Neural cell (in vitro differentiated cells): ENCODE results near the gene EHD4. TPM values are rescaled to one million over a fixed set of nuclear protein-coding genes. Genes with fewer than 3 reads are reported as not detected.

Source experiments
- H2AFZ ChIP-seq: fragments of 200-600, 300-800 bp; sonication (generic), shearing (Covaris generic); 2 replicates; pipeline ENCODE4 v1.6.0; 2014; ENCODE audit warnings: low read depth, mild to moderate bottlenecking, antibody characterized with exemption, low read length, moderate library complexity
- H3F3A ChIP-seq: fragments of 200-600 bp; shearing (Covaris generic); 2 replicates; pipeline ENCODE4 v1.6.1; 2016; ENCODE audit warnings: mild to moderate bottlenecking, moderate library complexity, mixed read lengths, antibody characterized with exemption, low read length; ENCODE audit not compliant: insufficient read depth, poor library complexity, severe bottlenecking
- H3K27ac ChIP-seq: fragments of 200-600, 300-800 bp; sonication (generic), shearing (Covaris generic); 2 replicates; pipeline ENCODE4 v1.5.1; 2014; ENCODE audit warnings: mild to moderate bottlenecking, low read length, moderate library complexity
- H3K27me3 ChIP-seq: fragments of 300-800, 200-600 bp; sonication (generic), shearing (Covaris generic); 2 replicates; pipeline ENCODE4 v1.6.0; 2014; ENCODE audit warnings: mild to moderate bottlenecking, low read depth, low read length, moderate library complexity; ENCODE audit not compliant: insufficient read depth
- H3K36me3 ChIP-seq: fragments of 300-800, 200-600 bp; sonication (generic), shearing (Covaris generic); 2 replicates; pipeline ENCODE4 v1.5.1; 2014; ENCODE audit warnings: mild to moderate bottlenecking, antibody characterized with exemption, low read length, moderate library complexity; ENCODE audit not compliant: insufficient read depth
- H3K4me2 ChIP-seq: fragments of 300-800, 200-600 bp; sonication (generic), shearing (Covaris generic); 2 replicates; pipeline ENCODE4 v1.6.0; 2014; ENCODE audit warnings: mild to moderate bottlenecking, low read length
- H3K4me3 ChIP-seq: fragments of 300-800, 200-600 bp; sonication (generic), shearing (Covaris generic); 2 replicates; pipeline ENCODE4 v1.5.1; 2014; ENCODE audit warnings: mild to moderate bottlenecking, low read length, moderate library complexity
- H3K79me2 ChIP-seq: fragments of 200-600 bp; shearing (Covaris generic); replicated peaks from 2 replicates; pipeline ENCODE4 v1.6.0; 2014; ENCODE audit warnings: mild to moderate bottlenecking, low read length, moderate library complexity; ENCODE audit not compliant: insufficient read depth
- H3K9ac ChIP-seq: fragments of 300-800, 200-600 bp; sonication (generic), shearing (Covaris generic); 2 replicates; pipeline ENCODE4 v1.6.1; 2016; ENCODE audit warnings: mild to moderate bottlenecking, low read length, mixed read lengths
- H3K9me2 ChIP-seq: fragments of 200-600 bp; shearing (Covaris generic); 2 replicates; pipeline ENCODE4 v1.6.1; 2016; ENCODE audit warnings: mild to moderate bottlenecking, low read length, mixed read lengths; ENCODE audit not compliant: insufficient read depth
- H3K9me3 ChIP-seq: fragments of 200-600, 300-800 bp; sonication (generic), shearing (Covaris generic); 2 replicates; pipeline ENCODE4 v1.6.1; 2016; ENCODE audit warnings: mild to moderate bottlenecking, mixed run types, low read length, moderate library complexity, mixed read lengths
- H4K20me1 ChIP-seq: fragments of 200-600 bp; shearing (Covaris generic); 2 replicates; pipeline ENCODE4 v1.6.1; 2016; ENCODE audit warnings: mild to moderate bottlenecking, mixed run types; ENCODE audit not compliant: insufficient read depth
- EP300 ChIP-seq: fragments of 450-650 bp; conservative IDR thresholded peaks from 2 replicates; pipeline ENCODE4 v1.6.1; 2014; ENCODE audit warnings: antibody characterized with exemption, mild to moderate bottlenecking, moderate library complexity; ENCODE audit not compliant: poor library complexity, severe bottlenecking
- EZH2 ChIP-seq: fragments of 200-600, 300-800 bp; shearing (Covaris generic), sonication (generic); IDR thresholded peaks from 2 replicates; pipeline ENCODE4 v1.6.1; 2014; ENCODE audit warnings: antibody characterized with exemption, low read length, borderline replicate concordance, mild to moderate bottlenecking; ENCODE audit not compliant: insufficient read depth, poor library complexity, severe bottlenecking
- MXI1 ChIP-seq: fragments of 450-650 bp; conservative IDR thresholded peaks from 2 replicates; pipeline ENCODE4 v1.6.1; 2014; ENCODE audit warnings: antibody characterized with exemption, mild to moderate bottlenecking; ENCODE audit not compliant: poor library complexity, severe bottlenecking
- POLR2AphosphoS5 ChIP-seq: IDR thresholded peaks from 2 replicates; pipeline ENCODE4 v1.6.1; 2012
- RAD21 ChIP-seq: fragments of 450-650 bp; conservative IDR thresholded peaks from 2 replicates; pipeline ENCODE4 v1.6.1; 2014; ENCODE audit warnings: antibody characterized with exemption, mild to moderate bottlenecking, moderate library complexity
- REST ChIP-seq: IDR thresholded peaks from 2 replicates; pipeline ENCODE4 v1.6.1; 2012; ENCODE audit warnings: borderline replicate concordance
- SMC3 ChIP-seq: fragments of 450-650 bp; conservative IDR thresholded peaks from 2 replicates; pipeline ENCODE4 v1.6.1; 2014; ENCODE audit warnings: antibody characterized with exemption, mild to moderate bottlenecking, moderate library complexity; ENCODE audit not compliant: poor library complexity
- TAF1 ChIP-seq: IDR thresholded peaks from 2 replicates; pipeline ENCODE4 v1.6.1; 2012; ENCODE audit warnings: low read depth
- polyA plus RNA-seq: library from polyadenylated mRNA; depleted of rRNA; stranded (reverse); fragments of >200 nt; gene quantifications from 2 replicates; pipeline ENCODE4 v1.2.3, GENCODE V29; 2014
- TF ChIP-seq, protein P1 (sequence below): fragments of 450-650 bp; IDR thresholded peaks from 2 replicates; pipeline ENCODE4 v1.5.1; 2014; ENCODE audit warnings: antibody characterized with exemption, mild to moderate bottlenecking, moderate library complexity; ENCODE audit not compliant: poor library complexity, severe bottlenecking

EHD4 gene
- polyA plus RNA-seq, 1 donor from 2014 or later = 0.09 TPM

DNA sequence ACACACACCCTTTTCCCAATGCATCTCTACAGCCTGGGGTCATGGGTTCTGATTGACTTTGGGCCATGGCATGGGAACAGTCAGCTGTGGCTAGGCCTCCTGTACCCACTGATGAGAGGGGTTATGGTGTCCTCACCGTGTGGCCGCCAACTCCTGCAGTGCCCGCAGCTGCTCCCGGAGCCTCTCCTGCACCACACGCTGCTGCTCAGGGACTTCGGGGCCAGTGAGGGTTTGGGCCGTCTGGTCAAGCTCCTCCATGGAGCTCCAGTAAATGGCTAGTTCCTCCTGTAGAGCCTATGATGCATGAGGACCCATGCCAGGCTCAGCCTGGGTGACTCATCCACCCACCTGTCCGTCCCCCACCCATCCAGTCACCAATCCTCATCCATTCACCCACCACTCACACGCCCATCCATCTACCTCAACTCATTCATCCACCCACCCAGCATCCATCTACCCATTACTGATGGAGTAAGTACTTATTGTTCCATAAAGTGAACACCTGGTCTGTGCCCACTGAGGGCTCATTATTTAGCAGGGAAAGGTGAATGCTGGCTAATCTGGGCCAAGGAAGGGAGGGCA lies 100.1 kb downstream of the EHD4 start:
- TF ChIP-seq REST (no peak), POLR2AphosphoS5 (no peak), MXI1 (no peak), TAF1 (no peak), EP300 (no peak), EZH2 (no peak)
- Histone ChIP-seq H3K9ac (no peak overlapping the region), H2AFZ (no peak overlapping the region), H3K79me2 (no peaks in the 10 kb centered on the region), H3K4me3 (no peak overlapping the region), H3F3A (no peaks in the 10 kb centered on the region), H3K27ac (no peak overlapping the region), H3K27me3 (no peaks in the 10 kb centered on the region), H3K4me2 (no peak overlapping the region), H3K36me3 (no peaks in the 10 kb centered on the region), H3K9me2 (no peaks in the 10 kb centered on the region), H3K9me3 (no peaks in the 10 kb centered on the region), H4K20me1 (no peaks in the 10 kb centered on the region)

DNA sequence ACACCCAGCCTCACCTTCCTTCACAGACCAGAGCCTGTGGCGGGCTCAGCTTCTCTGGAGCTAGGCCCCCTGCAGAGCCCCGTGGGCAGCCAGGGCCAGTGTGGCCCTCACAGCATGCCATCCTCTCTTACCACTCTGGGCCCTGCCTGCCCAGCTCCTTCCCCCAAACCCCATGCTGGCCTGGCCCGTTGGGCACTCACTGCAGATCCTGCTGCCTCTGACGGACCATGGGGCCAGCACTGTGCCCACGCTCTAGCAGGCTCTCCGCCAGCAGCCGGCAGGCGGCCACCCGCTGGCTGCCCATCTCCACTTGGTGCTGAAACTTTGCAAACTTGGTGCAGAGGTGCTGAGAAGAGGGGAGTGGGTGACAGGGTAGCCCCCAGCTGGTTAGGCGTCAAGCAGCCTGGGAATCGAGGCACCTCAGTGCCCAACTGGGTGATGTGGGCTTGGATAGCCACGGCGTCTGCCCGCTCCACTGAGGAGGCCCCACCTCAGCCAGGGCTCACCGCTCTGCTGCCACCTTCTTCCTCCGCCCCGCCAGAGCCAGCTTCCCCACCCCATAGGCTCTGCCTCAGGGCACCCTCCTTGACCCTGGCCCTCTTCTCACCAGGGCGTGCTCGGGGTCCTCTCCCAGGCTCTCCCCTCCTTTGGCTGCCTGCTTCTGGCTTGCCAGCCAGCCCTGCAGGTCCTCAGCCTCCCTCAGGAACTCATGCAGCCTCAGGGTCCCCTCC lies 101.0 kb downstream of the EHD4 start:
- Histone ChIP-seq H2AFZ (no peak overlapping the region), H3K9me2 (no peaks in the 10 kb centered on the region), H3K27me3 (no peaks in the 10 kb centered on the region), H3K27ac (no peak overlapping the region), H3K4me3 (no peak overlapping the region), H3K9ac (no peak overlapping the region), H4K20me1 (no peaks in the 10 kb centered on the region), H3K9me3 (no peaks in the 10 kb centered on the region), H3K36me3 (no peaks in the 10 kb centered on the region), H3F3A (no peaks in the 10 kb centered on the region), H3K79me2 (no peaks in the 10 kb centered on the region), H3K4me2 (no peak overlapping the region)
- TF ChIP-seq SMC3 = no peak
- no peak for TF ChIP-seq REST
- TF ChIP-seq EP300 = no peak
- no peak for TF ChIP-seq TAF1
- TF ChIP-seq RAD21 = no peak
- no peak for TF ChIP-seq EZH2
- TF ChIP-seq, protein P1, sequence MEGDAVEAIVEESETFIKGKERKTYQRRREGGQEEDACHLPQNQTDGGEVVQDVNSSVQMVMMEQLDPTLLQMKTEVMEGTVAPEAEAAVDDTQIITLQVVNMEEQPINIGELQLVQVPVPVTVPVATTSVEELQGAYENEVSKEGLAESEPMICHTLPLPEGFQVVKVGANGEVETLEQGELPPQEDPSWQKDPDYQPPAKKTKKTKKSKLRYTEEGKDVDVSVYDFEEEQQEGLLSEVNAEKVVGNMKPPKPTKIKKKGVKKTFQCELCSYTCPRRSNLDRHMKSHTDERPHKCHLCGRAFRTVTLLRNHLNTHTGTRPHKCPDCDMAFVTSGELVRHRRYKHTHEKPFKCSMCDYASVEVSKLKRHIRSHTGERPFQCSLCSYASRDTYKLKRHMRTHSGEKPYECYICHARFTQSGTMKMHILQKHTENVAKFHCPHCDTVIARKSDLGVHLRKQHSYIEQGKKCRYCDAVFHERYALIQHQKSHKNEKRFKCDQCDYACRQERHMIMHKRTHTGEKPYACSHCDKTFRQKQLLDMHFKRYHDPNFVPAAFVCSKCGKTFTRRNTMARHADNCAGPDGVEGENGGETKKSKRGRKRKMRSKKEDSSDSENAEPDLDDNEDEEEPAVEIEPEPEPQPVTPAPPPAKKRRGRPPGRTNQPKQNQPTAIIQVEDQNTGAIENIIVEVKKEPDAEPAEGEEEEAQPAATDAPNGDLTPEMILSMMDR = no peak
- TF ChIP-seq POLR2AphosphoS5 = no peak
- TF ChIP-seq MXI1 = no peak
